IMR-90 (cell line): Measurements from ENCODE around the gene ABHD2. TPM values are rescaled to one million over a fixed set of nuclear protein-coding genes. Genes with fewer than 3 reads are reported as not detected.

ENCODE experiments used
- ATAC-seq: fragments of 200-7000 bp; cut with Tn5 transposase; 2 replicates; pipeline ENCODE4 v1.9.1; 2020; ENCODE audit warnings: low read depth, mild to moderate bottlenecking, moderate library complexity
- BruUV-seq: library from RNA; stranded (reverse); fragments of 400-500 nt; replicated peaks from 2 replicates; lab custom pipeline; 2021; lab: Mats Ljungman, UMichigan
- CTCF ChIA-PET: fragments of 300-600 bp; formaldehyde crosslinking; extraction: SDS; loops from one replicate; lab custom pipeline; 2021; ENCODE audit warnings: antibody characterized with exemption; lab: Yijun Ruan, JAX
- POLR2A ChIA-PET: fragments of 300-600 bp; sonication (Branson Sonifier 250); formaldehyde crosslinking; loops from one replicate; lab custom pipeline; 2022; ENCODE audit warnings: antibody characterized with exemption; ENCODE audit not compliant: unreplicated experiment; lab: Charles Lee
- DNase-seq: peaks from one replicate; pipeline ENCODE4 v3.0.0; 2013
- H2AFZ ChIP-seq: replicated peaks from 2 replicates; pipeline ENCODE3; 2013; ENCODE audit warnings: low read length, mild to moderate bottlenecking; ENCODE audit not compliant: poor library complexity
- H2AK5ac ChIP-seq: 2 replicates; pipeline ENCODE4 v1.6.1; 2013; ENCODE audit warnings: low read depth, low read length, inconsistent platforms
- H2AK9ac ChIP-seq: replicated peaks from 2 replicates; pipeline ENCODE3; 2013; ENCODE audit warnings: mild to moderate bottlenecking, low read depth, low read length, moderate library complexity; ENCODE audit not compliant: poor library complexity
- H2BK120ac ChIP-seq: 2 replicates; pipeline ENCODE4 v1.6.1; 2013; ENCODE audit warnings: low read depth, low read length, inconsistent platforms
- H2BK15ac ChIP-seq: 3 replicates; pipeline ENCODE4 v1.6.1; 2013; ENCODE audit warnings: low read depth, low read length, inconsistent platforms
- H2BK20ac ChIP-seq: 2 replicates; pipeline ENCODE4 v1.6.1; 2013; ENCODE audit warnings: low read depth, mild to moderate bottlenecking, inconsistent platforms, low read length, moderate library complexity
- H2BK5ac ChIP-seq: 2 replicates; pipeline ENCODE4 v1.6.1; 2013; ENCODE audit warnings: mild to moderate bottlenecking, low read depth, low read length, inconsistent platforms; ENCODE audit not compliant: poor library complexity, severe bottlenecking
- H3K14ac ChIP-seq: replicated peaks from 2 replicates; pipeline ENCODE4 v1.6.1; 2013; ENCODE audit warnings: low read depth, low read length, inconsistent platforms
- H3K18ac ChIP-seq: 2 replicates; pipeline ENCODE4 v1.6.1; 2013; ENCODE audit warnings: low read depth, low read length, control low read depth
- H3K23ac ChIP-seq: 2 replicates; pipeline ENCODE4 v1.6.1; 2013; ENCODE audit warnings: low read depth, low read length, inconsistent platforms
- H3K27ac ChIP-seq: 2 replicates; pipeline ENCODE4 v1.5.1; 2013; ENCODE audit warnings: mild to moderate bottlenecking, control low read depth, low read length; ENCODE audit not compliant: insufficient read depth
- H3K27me3 ChIP-seq: 2 replicates; pipeline ENCODE4 v1.6.1; 2013; ENCODE audit warnings: low read length; ENCODE audit not compliant: control insufficient read depth, insufficient read depth
- H3K36me3 ChIP-seq: 2 replicates; pipeline ENCODE4 v1.6.1; 2013; ENCODE audit warnings: low read length, mixed read lengths; ENCODE audit not compliant: control insufficient read depth, insufficient read depth
- H3K4ac ChIP-seq: 2 replicates; pipeline ENCODE4 v1.6.1; 2013; ENCODE audit warnings: low read depth, low read length, inconsistent platforms
- H3K4me1 ChIP-seq: 2 replicates; pipeline ENCODE4 v1.6.1; 2013; ENCODE audit warnings: low read length, mixed read lengths; ENCODE audit not compliant: control insufficient read depth, insufficient read depth
- H3K4me2 ChIP-seq: 2 replicates; pipeline ENCODE4 v1.6.1; 2013; ENCODE audit warnings: low read depth, mild to moderate bottlenecking, control low read depth, low read length, moderate library complexity
- H3K4me3 ChIP-seq: 2 replicates; pipeline ENCODE4 v1.5.1; 2013; ENCODE audit warnings: low read depth, mild to moderate bottlenecking, control low read depth, low read length, moderate library complexity; ENCODE audit not compliant: insufficient read depth
- H3K56ac ChIP-seq: 2 replicates; pipeline ENCODE4 v1.6.1; 2013; ENCODE audit warnings: low read length, inconsistent platforms; ENCODE audit not compliant: insufficient read depth; ENCODE audit errors: extremely low read depth
- H3K79me1 ChIP-seq, 2 experiments: 2 replicates each; pipeline ENCODE4 v1.6.1; 2013; ENCODE audit warnings: low read length in 2 of 2, inconsistent platforms in 1 of 2, low read depth in 1 of 2
- H3K9ac ChIP-seq: 2 replicates; pipeline ENCODE4 v1.6.1; 2013; ENCODE audit warnings: low read depth, low read length, control low read depth
- H3K9me1 ChIP-seq: 2 replicates; pipeline ENCODE4 v1.6.1; 2013; ENCODE audit warnings: low read length, inconsistent platforms; ENCODE audit not compliant: insufficient read depth
- H3K9me3 ChIP-seq: 2 replicates; pipeline ENCODE4 v1.6.1; 2013; ENCODE audit warnings: low read length; ENCODE audit not compliant: control insufficient read depth, insufficient read depth
- H4K20me1 ChIP-seq: 2 replicates; pipeline ENCODE4 v1.6.1; 2013; ENCODE audit warnings: low read length, inconsistent platforms; ENCODE audit not compliant: insufficient read depth
- H4K5ac ChIP-seq: 2 replicates; pipeline ENCODE4 v1.6.1; 2013; ENCODE audit warnings: mild to moderate bottlenecking, low read depth, low read length, control low read depth
- H4K8ac ChIP-seq, 2 experiments: 2 replicates each; pipeline ENCODE4 v1.6.1; 2013; ENCODE audit warnings: low read depth in 2 of 2, low read length in 2 of 2, control low read depth in 1 of 2, inconsistent platforms in 1 of 2
- H4K91ac ChIP-seq: 2 replicates; pipeline ENCODE4 v1.6.1; 2013; ENCODE audit warnings: low read depth, low read length, inconsistent platforms; ENCODE audit not compliant: insufficient read depth
- CHD1 ChIP-seq: IDR thresholded peaks from 2 replicates; pipeline ENCODE4 v1.6.1; 2012; ENCODE audit warnings: low read depth, low read length, improper control_type of control experiment
- FOS ChIP-seq: fragments of 150-350 bp; IDR thresholded peaks from 2 replicates; pipeline ENCODE4 v1.6.1; 2016; ENCODE audit warnings: low read depth, low read length
- MAFK ChIP-seq: IDR thresholded peaks from 2 replicates; pipeline ENCODE4 v1.6.1; 2012; ENCODE audit warnings: low read depth, low read length, improper control_type of control experiment
- MXI1 ChIP-seq: IDR thresholded peaks from 2 replicates; pipeline ENCODE4 v1.6.1; 2012; ENCODE audit warnings: low read depth, mild to moderate bottlenecking, low read length, moderate library complexity, borderline replicate concordance
- NFE2L2 ChIP-seq: fragments of 150-350 bp; IDR thresholded peaks from 2 replicates; pipeline ENCODE4 v1.6.1; 2016; ENCODE audit warnings: low read depth, mild to moderate bottlenecking, low read length
- POLR2A ChIP-seq: IDR thresholded peaks from 2 replicates; pipeline ENCODE4 v1.6.1; 2012; ENCODE audit warnings: mild to moderate bottlenecking, low read depth, low read length
- RAD21 ChIP-seq: IDR thresholded peaks from 2 replicates; pipeline ENCODE4 v1.6.1; 2012; ENCODE audit warnings: low read length, improper control_type of control experiment
- RCOR1 ChIP-seq: IDR thresholded peaks from 2 replicates; pipeline ENCODE4 v1.6.1; 2012; ENCODE audit warnings: mild to moderate bottlenecking, low read length, improper control_type of control experiment; ENCODE audit not compliant: insufficient replicate concordance
- RFX5 ChIP-seq: IDR thresholded peaks from 2 replicates; pipeline ENCODE4 v1.8.0; 2012; ENCODE audit warnings: low read depth, mild to moderate bottlenecking, low read length, moderate library complexity
- SMC3 ChIP-seq: fragments of 150-350 bp; IDR thresholded peaks from 2 replicates; pipeline ENCODE4 v1.6.1; 2016; ENCODE audit warnings: low read depth, mild to moderate bottlenecking, antibody characterized with exemption, low read length, moderate library complexity
- USF2 ChIP-seq: fragments of 150-350 bp; IDR thresholded peaks from 2 replicates; pipeline ENCODE4 v1.6.1; 2017; ENCODE audit warnings: mild to moderate bottlenecking, antibody characterized with exemption, low read length, low read depth
- WGBS, 2 experiments: methylation state at CpG; one replicate each; pipeline versions ENCODE4 v1.1.5 to v1.1.7; 2013; ENCODE audit warnings: missing lambda C conversion rate in 2 of 2; ENCODE audit not compliant: insufficient read length in 1 of 2; ENCODE audit errors: extremely low coverage in 2 of 2; 5-methylcytosine and 5-hydroxymethylcytosine counted together
- dilution Hi-C: fragments of 300-500 bp; cut with HindIII; formaldehyde crosslinking; loops from one replicate; pipeline ENCODE4 v1.14.3; 2018; ENCODE audit warnings: low sequenced_read_pairs; ENCODE audit not compliant: unreplicated experiment
- in situ Hi-C: fragments of 300-500 bp; cut with MboI; formaldehyde crosslinking; loops from 3 replicates; pipeline ENCODE4 v1.14.3; 2019; ENCODE audit warnings: low sequenced_read_pairs, inconsistent platforms, mixed read lengths
- intact Hi-C: fragments of 100-400 bp; cut with micrococcal nuclease; formaldehyde crosslinking; loops from 2 replicates; pipeline ENCODE4 v1.10.0; 2022
- polyA plus RNA-seq, 3 experiments: library from polyadenylated mRNA; depleted of rRNA; stranded (reverse); fragments of >200 nt; gene quantifications; 2 replicates each; pipeline ENCODE4 v1.2.3, GENCODE V29; 2012; ENCODE audit warnings: low replicate concordance in 1 of 3
- total RNA-seq: library from RNA; depleted of rRNA; stranded (reverse); fragments of >200 nt; gene quantifications from 2 replicates; pipeline ENCODE4 v1.2.3, GENCODE V29; 2012
- TF ChIP-seq, protein P1 (sequence below): fragments of 150-350 bp; IDR thresholded peaks from 2 replicates; pipeline ENCODE4 v1.6.1; 2016; ENCODE audit warnings: low read depth, mild to moderate bottlenecking, low read length, moderate library complexity, borderline replicate concordance
- TF ChIP-seq, protein P2 (sequence below): conservative IDR thresholded peaks from 2 replicates; pipeline ENCODE4 v1.5.1; 2012; ENCODE audit warnings: mild to moderate bottlenecking, low read depth, low read length, improper control_type of control experiment

The ABHD2 gene
- total and polyA plus RNA-seq, 2 of the 4 experiments (the other 2 are of a cell fraction), result 31.2 to 62.9 TPM

DNA sequence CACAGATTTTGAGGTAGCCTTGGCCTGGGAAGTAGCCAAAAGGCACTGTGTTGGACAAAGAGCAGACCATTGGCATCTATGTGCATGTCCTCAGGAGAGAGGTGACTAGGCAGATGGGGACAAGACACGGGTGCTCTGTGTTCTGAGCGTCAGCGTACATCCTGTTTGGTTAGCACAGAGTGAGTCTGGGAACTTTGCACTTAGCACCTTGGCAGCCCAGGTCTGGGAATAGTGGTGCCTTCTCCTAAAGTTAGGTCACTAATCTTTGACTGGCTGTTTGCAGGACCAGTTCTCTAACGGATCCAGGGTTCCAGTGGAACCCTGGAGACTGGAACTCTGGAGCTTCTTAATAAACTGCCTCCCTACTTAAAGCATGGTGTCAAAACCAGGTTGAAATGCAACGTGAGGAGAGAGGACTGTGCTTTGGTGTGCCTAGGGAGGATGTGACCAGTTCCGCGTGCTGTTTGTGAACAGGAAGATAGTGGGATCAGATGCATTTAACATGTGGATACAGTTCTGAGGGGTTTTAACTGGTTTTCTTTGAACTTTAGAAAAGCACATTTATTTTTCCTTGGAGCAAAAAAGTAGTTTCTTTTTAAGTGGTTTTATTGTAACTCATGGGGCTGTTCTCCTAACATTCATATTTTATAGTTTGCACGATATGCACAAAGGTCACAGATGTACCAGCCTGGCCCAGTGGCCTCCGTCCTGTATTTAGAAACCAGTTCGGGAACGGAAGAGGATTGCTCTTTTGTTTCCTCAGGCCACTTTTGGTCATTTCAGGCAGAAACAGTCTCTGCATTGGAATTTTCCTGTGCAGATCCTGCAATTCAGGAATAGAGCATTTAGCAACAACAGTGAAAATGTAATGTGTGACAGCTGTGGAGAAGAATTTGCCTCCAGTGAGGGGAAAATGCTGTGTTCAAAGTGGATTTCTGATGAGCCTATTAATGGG is 48.8 kb downstream of the ABHD2 start:
- no peak overlapping the region for H3K56ac ChIP-seq
- H2BK15ac ChIP-seq, result peak overlapping the region; percentile 51; the same call in 1 of the 3 replicates
- no peak overlapping the region for H2BK5ac ChIP-seq
- H4K8ac ChIP-seq, result peak overlapping the region in 1 of 2 experiments; percentile 53; a peak in 2 of 4 replicates
- 83% methylated on average over 5 of the region's 11 CpGs; no CpG with 5 or more reads in 1 of the 2 experiments for WGBS, 2 experiments
- H3K4me2 ChIP-seq, result peak overlapping the region; percentile 52; the same call in 1 of the 2 replicates
- peak overlapping the region; percentile 66 for H2BK120ac ChIP-seq
- H3K9ac ChIP-seq, result no peak overlapping the region
- ChIA-PET CTCF (interaction anchor here (0.8 kb wide), 1 partner anchor 30 kb away, joined by 3 read pairs; no protein-coding TSS in a partner anchor), POLR2A (no interaction called here)
- in situ Hi-C loops, result no loop called here
- peaks cover 20% of the 10 kb centered on the region for H3K9me1 ChIP-seq
- DNase-seq, result peak; percentile 33
- H2AFZ ChIP-seq, result no peak overlapping the region
- H3K36me3 ChIP-seq, result peaks cover 7% of the 10 kb centered on the region
- no peaks in the 10 kb centered on the region for H3K9me3 ChIP-seq
- no TSS peak for BruUV-seq
- H3K4me1 ChIP-seq, result peaks cover 33% of the 10 kb centered on the region
- intact Hi-C loops, result no loop called here
- peak overlapping the region; percentile 81 for H3K18ac ChIP-seq
- peak overlapping the region; percentile 68; the same call in 1 of the 2 replicates for H3K23ac ChIP-seq
- peak overlapping the region; percentile 51 for H2AK9ac ChIP-seq
- H3K27ac ChIP-seq, result peak overlapping the region; percentile 59; the same call in 1 of the 2 replicates
- H3K4me3 ChIP-seq, result no peak overlapping the region
- H3K4ac ChIP-seq, result peak overlapping the region; percentile 54; the same call in 1 of the 2 replicates
- dilution Hi-C loops, result no loop called here
- H4K91ac ChIP-seq, result no peak overlapping the region; the same call in 1 of the 2 replicates
- peak overlapping the region; percentile 81; the same call in 1 of the 2 replicates for H2AK5ac ChIP-seq
- no peaks in the 10 kb centered on the region for H4K20me1 ChIP-seq
- peak; percentile 53 for ATAC-seq
- H3K79me1 ChIP-seq, result peaks cover 19 to 62% of the 10 kb centered on the region in 2 experiments; a peak in 3 of 4 replicates
- peak overlapping the region; percentile 60; the same call in 1 of the 2 replicates for H3K14ac ChIP-seq
- H2BK20ac ChIP-seq, result no peak overlapping the region
- H4K5ac ChIP-seq, result peak overlapping the region; percentile 58; the same call in 1 of the 2 replicates
- no peaks in the 10 kb centered on the region for H3K27me3 ChIP-seq
- TF ChIP-seq CHD1, result no peak
- no peak for TF ChIP-seq SMC3
- TF ChIP-seq, protein P1, sequence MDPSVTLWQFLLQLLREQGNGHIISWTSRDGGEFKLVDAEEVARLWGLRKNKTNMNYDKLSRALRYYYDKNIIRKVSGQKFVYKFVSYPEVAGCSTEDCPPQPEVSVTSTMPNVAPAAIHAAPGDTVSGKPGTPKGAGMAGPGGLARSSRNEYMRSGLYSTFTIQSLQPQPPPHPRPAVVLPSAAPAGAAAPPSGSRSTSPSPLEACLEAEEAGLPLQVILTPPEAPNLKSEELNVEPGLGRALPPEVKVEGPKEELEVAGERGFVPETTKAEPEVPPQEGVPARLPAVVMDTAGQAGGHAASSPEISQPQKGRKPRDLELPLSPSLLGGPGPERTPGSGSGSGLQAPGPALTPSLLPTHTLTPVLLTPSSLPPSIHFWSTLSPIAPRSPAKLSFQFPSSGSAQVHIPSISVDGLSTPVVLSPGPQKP, result no peak
- TF ChIP-seq USF2, result no peak
- TF ChIP-seq RFX5, result no peak
- no peak for TF ChIP-seq RCOR1
- no peak for TF ChIP-seq RAD21
- TF ChIP-seq POLR2A, result no peak
- no peak for TF ChIP-seq MAFK
- TF ChIP-seq, protein P2, sequence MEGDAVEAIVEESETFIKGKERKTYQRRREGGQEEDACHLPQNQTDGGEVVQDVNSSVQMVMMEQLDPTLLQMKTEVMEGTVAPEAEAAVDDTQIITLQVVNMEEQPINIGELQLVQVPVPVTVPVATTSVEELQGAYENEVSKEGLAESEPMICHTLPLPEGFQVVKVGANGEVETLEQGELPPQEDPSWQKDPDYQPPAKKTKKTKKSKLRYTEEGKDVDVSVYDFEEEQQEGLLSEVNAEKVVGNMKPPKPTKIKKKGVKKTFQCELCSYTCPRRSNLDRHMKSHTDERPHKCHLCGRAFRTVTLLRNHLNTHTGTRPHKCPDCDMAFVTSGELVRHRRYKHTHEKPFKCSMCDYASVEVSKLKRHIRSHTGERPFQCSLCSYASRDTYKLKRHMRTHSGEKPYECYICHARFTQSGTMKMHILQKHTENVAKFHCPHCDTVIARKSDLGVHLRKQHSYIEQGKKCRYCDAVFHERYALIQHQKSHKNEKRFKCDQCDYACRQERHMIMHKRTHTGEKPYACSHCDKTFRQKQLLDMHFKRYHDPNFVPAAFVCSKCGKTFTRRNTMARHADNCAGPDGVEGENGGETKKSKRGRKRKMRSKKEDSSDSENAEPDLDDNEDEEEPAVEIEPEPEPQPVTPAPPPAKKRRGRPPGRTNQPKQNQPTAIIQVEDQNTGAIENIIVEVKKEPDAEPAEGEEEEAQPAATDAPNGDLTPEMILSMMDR, result no peak
- TF ChIP-seq NFE2L2, result no peak
- no peak for TF ChIP-seq FOS
- TF ChIP-seq MXI1, result no peak
